MM.1S (cell line): ENCODE data around the gene WASL.

Experiments used
- DNase-seq: peaks from one replicate; pipeline ENCODE4 v3.0.0-alpha.2; 2015
- H2AFZ ChIP-seq: fragments of 300-600 bp; sonication (generic); 2 replicates; pipeline ENCODE4 v1.6.0; 2016; ENCODE audit warnings: antibody characterized with exemption, low read length
- H3F3A ChIP-seq: fragments of 300-600 bp; sonication (generic); 2 replicates; pipeline ENCODE4 v1.6.1; 2016; ENCODE audit warnings: mild to moderate bottlenecking, antibody characterized with exemption, low read length, moderate library complexity, mixed read lengths; ENCODE audit not compliant: insufficient read depth
- H3K27ac ChIP-seq: fragments of 300-600 bp; sonication (generic); 2 replicates; pipeline ENCODE4 v1.5.1; 2016; ENCODE audit warnings: mild to moderate bottlenecking, low read length
- H3K27me3 ChIP-seq: fragments of 300-600 bp; sonication (generic); replicated peaks from 2 replicates; pipeline ENCODE4 v1.6.0; 2016; ENCODE audit warnings: low read length; ENCODE audit not compliant: insufficient read depth
- H3K36me3 ChIP-seq: fragments of 300-600 bp; sonication (generic); replicated peaks from 2 replicates; pipeline ENCODE4 v1.6.1; 2016; ENCODE audit warnings: mild to moderate bottlenecking, low read length, mixed read lengths; ENCODE audit not compliant: insufficient read depth
- H3K4me1 ChIP-seq: fragments of 300-600 bp; sonication (generic); 2 replicates; pipeline ENCODE4 v1.6.1; 2016; ENCODE audit warnings: low read length, mixed read lengths
- H3K4me2 ChIP-seq: fragments of 300-600 bp; sonication (generic); 2 replicates; pipeline ENCODE4 v1.6.0; 2016; ENCODE audit warnings: low read depth, low read length
- H3K4me3 ChIP-seq: fragments of 300-600 bp; sonication (generic); 2 replicates; pipeline ENCODE4 v1.5.1; 2016; ENCODE audit warnings: low read length, mixed read lengths
- H3K79me2 ChIP-seq: fragments of 300-600 bp; sonication (generic); 2 replicates; pipeline ENCODE4 v1.6.1; 2016; ENCODE audit warnings: mixed run types, low read length, mixed read lengths
- H3K9ac ChIP-seq: fragments of 300-600 bp; sonication (generic); 2 replicates; pipeline ENCODE4 v1.6.1; 2016; ENCODE audit warnings: low read length, mixed read lengths
- H3K9me2 ChIP-seq: fragments of 300-600 bp; sonication (generic); replicated peaks from 2 replicates; pipeline ENCODE4 v1.6.1; 2016; ENCODE audit warnings: mild to moderate bottlenecking, low read length, mixed read lengths; ENCODE audit not compliant: insufficient read depth
- H3K9me3 ChIP-seq: fragments of 300-600 bp; sonication (generic); replicated peaks from 2 replicates; pipeline ENCODE4 v1.6.1; 2016; ENCODE audit warnings: mild to moderate bottlenecking, low read length, mixed read lengths; ENCODE audit not compliant: insufficient read depth
- H4K20me1 ChIP-seq: fragments of 300-600 bp; sonication (generic); 2 replicates; pipeline ENCODE4 v1.6.1; 2016; ENCODE audit warnings: mild to moderate bottlenecking, low read length, moderate library complexity, mixed read lengths; ENCODE audit not compliant: insufficient read depth
- CTCF ChIP-seq: fragments of 300-600 bp; sonication (generic); IDR thresholded peaks from 2 replicates; pipeline ENCODE4 v1.5.1; 2016; ENCODE audit warnings: antibody characterized with exemption, low read length, mixed read lengths
- EZH2 ChIP-seq: fragments of 300-600 bp; sonication (generic); optimal IDR thresholded peaks from 2 replicates; pipeline ENCODE3; 2017; ENCODE audit warnings: low read depth, mild to moderate bottlenecking, antibody characterized with exemption, low read length, mixed read lengths
- EZH2phosphoT487 ChIP-seq: fragments of 300-600 bp; sonication (generic); IDR thresholded peaks from 2 replicates; pipeline ENCODE4 v1.6.1; 2018; ENCODE audit warnings: antibody characterized with exemption, low read length

The WASL gene

GRCh38 chr7:123744416-123744815 lies 4.4 kb downstream of the WASL start:
- no peaks in the 10 kb centered on the region for H3K9me2 ChIP-seq
- peaks cover 88% of the 10 kb centered on the region for H3K79me2 ChIP-seq

GRCh38 chr7:123741940-123742339 lies 6.9 kb downstream of the WASL start:
- Histone ChIP-seq H3K4me3 (no peak overlapping the region), H3K9me3 (no peaks in the 10 kb centered on the region), H3K79me2 (peaks cover 99% of the 10 kb centered on the region), H2AFZ (no peak overlapping the region), H3K27ac (no peak overlapping the region), H3K9ac (no peak overlapping the region), H3K9me2 (no peaks in the 10 kb centered on the region), H4K20me1 (peaks cover 54% of the 10 kb centered on the region), H3K36me3 (no peaks in the 10 kb centered on the region; the same call in 1 of the 2 replicates), H3K4me1 (peaks cover 22% of the 10 kb centered on the region), H3F3A (no peaks in the 10 kb centered on the region), H3K27me3 (no peaks in the 10 kb centered on the region), H3K4me2 (no peak overlapping the region)
- TF ChIP-seq EZH2phosphoT487 (no peak), EZH2 (no peak), CTCF (no peak)
- DNase-seq = no peak

More at GRCh38 chr7:123744416-123744815, 4.4 kb downstream of the WASL start:
- Histone ChIP-seq H3K27me3 (no peaks in the 10 kb centered on the region), H3K9ac (no peak overlapping the region), H3K4me1 (peaks cover 24% of the 10 kb centered on the region), H3K9me3 (no peaks in the 10 kb centered on the region), H2AFZ (no peak overlapping the region), H4K20me1 (peaks cover 50% of the 10 kb centered on the region), H3K4me3 (no peak overlapping the region), H3K27ac (no peak overlapping the region), H3K4me2 (no peak overlapping the region), H3K36me3 (no peaks in the 10 kb centered on the region; the same call in 1 of the 2 replicates), H3F3A (peaks cover 22% of the 10 kb centered on the region)
- TF ChIP-seq EZH2 = no peak
- no peak for TF ChIP-seq CTCF
- no peak for TF ChIP-seq EZH2phosphoT487
- no peak for DNase-seq

- Histone ChIP-seq H3K79me2 (peaks cover 99% of the 10 kb centered on the region), H3K9me3 (no peaks in the 10 kb centered on the region), H3K4me3 (no peak overlapping the region), H3K36me3 (no peaks in the 10 kb centered on the region), H3K27me3 (no peaks in the 10 kb centered on the region), H4K20me1 (peaks cover 46% of the 10 kb centered on the region), H3K4me1 (no peaks in the 10 kb centered on the region), H2AFZ (no peak overlapping the region), H3K9me2 (no peaks in the 10 kb centered on the region), H3K4me2 (no peak overlapping the region), H3K27ac (no peak overlapping the region), H3K9ac (no peak overlapping the region), H3F3A (no peaks in the 10 kb centered on the region)
- DNase-seq = no peak
- TF ChIP-seq CTCF (no peak), EZH2phosphoT487 (no peak), EZH2 (no peak)
Measured at GRCh38 chr7:123738808-123739207, 10.0 kb downstream of the WASL start.
